Psoas muscle (tissue), 8 donors: Measurements from ENCODE around the gene OS9. TPM values are rescaled to one million over a fixed set of nuclear protein-coding genes. Genes with fewer than 3 reads are reported as not detected.

ENCODE experiments used
- ATAC-seq, 4 donors: fragments of 200-7000 bp; cut with Tn5 transposase; one replicate each; pipeline ENCODE4 v1.9.1; 2020; ENCODE audit warnings: moderate library complexity in 3 of 4, mild to moderate bottlenecking in 2 of 4
- DNase-seq, 2 donors: peaks; one replicate each; pipeline ENCODE4 v3.0.0-alpha.2; 2020
- H3K27ac ChIP-seq: fragments of 200-600 bp; one replicate; pipeline ENCODE4 v1.8.0; 2022
- H3K27me3 ChIP-seq, 3 donors: fragments of 200-600 bp in 1 of 3; one replicate each; pipeline versions ENCODE4 v1.6.1 to v1.8.0; 2013 to 2022; ENCODE audit warnings: low read length in 2 of 3, mild to moderate bottlenecking in 2 of 3, moderate library complexity in 1 of 3; ENCODE audit not compliant: insufficient read depth in 3 of 3
- H3K36me3 ChIP-seq, 2 donors: fragments of 200-600 bp in 1 of 2; one replicate each; pipeline versions ENCODE4 v1.6.1 to v1.8.0; 2013 to 2022; ENCODE audit warnings: low read depth in 1 of 2, mild to moderate bottlenecking in 1 of 2, moderate library complexity in 1 of 2; ENCODE audit not compliant: insufficient read depth in 1 of 2
- H3K4me1 ChIP-seq: fragments of 200-600 bp; one replicate; pipeline ENCODE4 v1.8.0; 2022
- H3K4me3 ChIP-seq: fragments of 200-600 bp; one replicate; pipeline ENCODE4 v1.8.0; 2022; ENCODE audit warnings: mild to moderate bottlenecking
- H3K9me3 ChIP-seq: fragments of 200-600 bp; one replicate; pipeline ENCODE4 v1.8.0; 2022
- WGBS, 3 donors: extraction: QIAGEN DNeasy Blood & Tissue Kit; methylation state at CpG; one replicate each; pipeline versions ENCODE4 v1.1.6 to v1.1.7; 2013; 5-methylcytosine and 5-hydroxymethylcytosine counted together
- intact Hi-C, 2 donors: fragments of 100-400 bp; cut with DNase I; formaldehyde crosslinking; loops; one replicate each; pipeline versions ENCODE4 v1.11.0 to v1.14.2; 2022
- polyA plus RNA-seq, 3 donors: library from polyadenylated mRNA; stranded (reverse); fragments of 200-250 nt; gene quantifications; one replicate each; pipeline ENCODE4 v1.2.3, GENCODE V29; 2013
- total RNA-seq, 4 donors: library from RNA; stranded (reverse); fragmentation: NEBNext Ultra II Directional in 2 of 4; extraction: Animal tissue kit (Norgen Biotek cat#: 25700) in 2 of 4; gene quantifications; one replicate each; pipeline versions ENCODE4 v1.2.1 to v1.2.4, GENCODE V29; 2021 to 2023
- TF ChIP-seq, protein P1 (sequence below): fragments of 200-600 bp; IDR thresholded peaks from one replicate; pipeline ENCODE4 v1.8.0; 2022; ENCODE audit warnings: antibody characterized with exemption
- donor health status: healthy with polysubstance abuse.
- donor health status: DM: no; HTN: no; CAD: no; lungs with moderate emphysema.
- donor health status: Bipolar disorder and iron deficiency.
- donor health status: healthy.
- donor health status: DM: yes; HTN: yes; CAD: no.
- donor health status: DM: no; HTN: no; CAD: no.
- donor health status: DM: no; HTN: no; CAD: no.
- donor health status: DM: yes; HTN: yes; CAD: no.

The OS9 gene
- total and polyA plus RNA-seq, 7 donors, result 53.0 to 76.4 (median 63.8) TPM

DNA sequence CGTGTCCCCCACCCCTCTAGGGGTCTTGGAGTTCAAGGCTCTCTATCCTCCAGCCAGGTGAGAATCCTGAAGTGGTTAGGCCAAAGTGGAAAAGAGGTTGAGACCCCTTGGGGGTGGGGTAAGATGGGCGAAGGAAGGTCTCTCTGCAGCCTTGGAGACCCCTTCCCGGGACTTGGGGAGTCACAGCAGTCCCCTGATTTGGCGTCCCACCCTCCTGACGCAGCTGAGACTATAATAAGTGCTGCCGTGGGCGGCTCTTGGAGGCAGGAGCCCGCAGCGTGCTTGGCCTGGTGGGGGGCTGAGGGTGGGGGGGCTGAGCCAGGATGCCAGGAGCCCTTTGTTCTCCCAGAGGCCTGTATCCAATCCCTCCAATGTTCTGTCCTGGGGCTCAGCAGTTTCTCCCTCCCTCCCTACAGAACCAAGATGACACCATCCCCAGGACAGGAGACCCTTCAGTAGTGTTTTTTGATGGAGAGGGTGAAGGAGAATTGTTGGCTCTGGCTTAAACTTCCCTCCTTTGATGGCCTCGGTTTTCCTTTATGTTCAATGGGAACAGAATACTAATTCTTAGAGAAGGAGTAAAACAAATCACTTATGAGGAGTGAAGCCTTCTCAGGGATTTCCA is 46.1 kb downstream of the OS9 start:
- 52 to 55% (median 53%) methylated on average over 9 to 10 of the region's 10 CpGs for WGBS, 3 donors
- DNase-seq (no peak), ATAC-seq (no peak)
- Histone ChIP-seq H3K27me3 (peaks cover 0 to 57% (median 23%) of the 10 kb centered on the region in 3 donors), H3K4me1 (peaks cover 29% of the 10 kb centered on the region), H3K4me3 (no peak overlapping the region), H3K36me3 (no peaks in the 10 kb centered on the region), H3K27ac (peak overlapping the region; percentile 36), H3K9me3 (no peaks in the 10 kb centered on the region)
- TF ChIP-seq, protein P1, sequence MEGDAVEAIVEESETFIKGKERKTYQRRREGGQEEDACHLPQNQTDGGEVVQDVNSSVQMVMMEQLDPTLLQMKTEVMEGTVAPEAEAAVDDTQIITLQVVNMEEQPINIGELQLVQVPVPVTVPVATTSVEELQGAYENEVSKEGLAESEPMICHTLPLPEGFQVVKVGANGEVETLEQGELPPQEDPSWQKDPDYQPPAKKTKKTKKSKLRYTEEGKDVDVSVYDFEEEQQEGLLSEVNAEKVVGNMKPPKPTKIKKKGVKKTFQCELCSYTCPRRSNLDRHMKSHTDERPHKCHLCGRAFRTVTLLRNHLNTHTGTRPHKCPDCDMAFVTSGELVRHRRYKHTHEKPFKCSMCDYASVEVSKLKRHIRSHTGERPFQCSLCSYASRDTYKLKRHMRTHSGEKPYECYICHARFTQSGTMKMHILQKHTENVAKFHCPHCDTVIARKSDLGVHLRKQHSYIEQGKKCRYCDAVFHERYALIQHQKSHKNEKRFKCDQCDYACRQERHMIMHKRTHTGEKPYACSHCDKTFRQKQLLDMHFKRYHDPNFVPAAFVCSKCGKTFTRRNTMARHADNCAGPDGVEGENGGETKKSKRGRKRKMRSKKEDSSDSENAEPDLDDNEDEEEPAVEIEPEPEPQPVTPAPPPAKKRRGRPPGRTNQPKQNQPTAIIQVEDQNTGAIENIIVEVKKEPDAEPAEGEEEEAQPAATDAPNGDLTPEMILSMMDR, result no peak
- intact Hi-C loops, result no loop called here

DNA sequence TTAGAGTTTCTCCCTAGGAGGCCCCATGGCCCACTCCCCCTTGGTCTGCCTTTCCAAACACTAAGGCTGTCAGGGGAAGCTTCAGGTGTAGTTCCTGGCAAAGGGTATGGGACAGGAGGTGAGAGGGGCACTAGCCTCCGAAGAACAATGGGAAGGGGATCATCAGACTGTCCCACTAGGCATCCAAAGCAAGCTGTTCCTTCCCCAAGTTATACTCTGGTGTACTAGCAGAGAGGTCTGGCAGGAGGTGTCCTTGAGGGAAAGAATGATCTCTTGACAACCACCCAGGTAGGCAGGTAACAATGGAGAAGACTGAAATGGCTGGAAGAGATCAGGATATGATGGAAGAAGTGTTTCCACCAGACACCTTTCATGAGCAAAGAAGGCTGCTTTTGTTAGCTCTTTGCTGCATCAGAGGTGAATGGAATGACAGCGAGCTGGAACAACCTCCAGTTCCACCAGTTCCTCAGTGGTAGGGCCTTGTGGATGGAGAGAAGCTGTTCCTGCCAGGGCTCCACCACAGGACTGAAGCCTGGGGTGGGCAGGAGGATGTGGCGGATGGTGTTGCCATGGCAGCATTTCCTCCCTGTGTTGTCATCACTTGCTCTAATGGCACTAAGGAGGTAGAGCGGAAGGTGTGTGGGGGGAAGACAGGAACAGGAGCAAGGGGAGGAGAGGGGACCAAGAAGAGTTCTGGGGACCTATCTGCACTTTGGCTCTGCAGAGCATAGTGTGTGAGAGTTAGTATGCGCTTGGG is 46.9 kb downstream of the OS9 start:
- Histone ChIP-seq H3K9me3 (no peaks in the 10 kb centered on the region), H3K27ac (peak overlapping the region; percentile 36), H3K4me3 (no peak overlapping the region), H3K36me3 (peaks cover 0 to under 1% of the 10 kb centered on the region in 2 donors), H3K4me1 (peaks cover 28% of the 10 kb centered on the region), H3K27me3 (peaks cover 0 to 49% (median 23%) of the 10 kb centered on the region in 3 donors)
- ATAC-seq (no peak), DNase-seq (no peak)
- WGBS, 3 donors, result 58 to 66% (median 66%) methylated on average over 5 of the region's 5 CpGs
- intact Hi-C loops, result no loop called here
- TF ChIP-seq, protein P1, result no peak

DNA sequence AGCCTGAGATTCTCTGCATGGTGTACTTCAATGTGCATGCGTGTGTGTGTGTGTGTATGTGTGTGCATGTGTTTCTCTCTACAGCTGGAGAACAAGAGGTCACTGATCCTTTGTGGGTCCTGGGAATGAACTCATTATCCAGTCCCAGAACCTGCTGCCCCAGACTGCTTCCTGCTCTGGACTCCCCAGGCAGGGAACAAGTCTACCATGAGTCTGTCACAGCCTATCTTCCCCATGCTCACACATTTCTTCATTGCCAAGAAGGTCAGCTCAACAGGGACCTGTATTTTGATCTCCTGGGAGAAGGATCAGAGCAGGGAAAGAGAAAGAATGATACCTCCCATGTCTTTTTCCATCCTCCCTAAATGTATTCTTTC is 47.5 kb downstream of the OS9 start:
- Histone ChIP-seq H3K27ac (peak overlapping the region; percentile 16), H3K9me3 (no peaks in the 10 kb centered on the region), H3K4me1 (peaks cover 25% of the 10 kb centered on the region), H3K36me3 (peaks cover 0 to 6% of the 10 kb centered on the region in 2 donors), H3K4me3 (peak overlapping the region; percentile 15), H3K27me3 (peaks cover 0 to 43% (median 20%) of the 10 kb centered on the region in 3 donors)
- TF ChIP-seq, protein P1, result no peak
- intact Hi-C loops, result no loop called here
- WGBS, 3 donors, result 56 to 80% (median 57%) methylated on average over 1 of the region's 1 CpG
- no peak for ATAC-seq
- DNase-seq, result no peak

DNA sequence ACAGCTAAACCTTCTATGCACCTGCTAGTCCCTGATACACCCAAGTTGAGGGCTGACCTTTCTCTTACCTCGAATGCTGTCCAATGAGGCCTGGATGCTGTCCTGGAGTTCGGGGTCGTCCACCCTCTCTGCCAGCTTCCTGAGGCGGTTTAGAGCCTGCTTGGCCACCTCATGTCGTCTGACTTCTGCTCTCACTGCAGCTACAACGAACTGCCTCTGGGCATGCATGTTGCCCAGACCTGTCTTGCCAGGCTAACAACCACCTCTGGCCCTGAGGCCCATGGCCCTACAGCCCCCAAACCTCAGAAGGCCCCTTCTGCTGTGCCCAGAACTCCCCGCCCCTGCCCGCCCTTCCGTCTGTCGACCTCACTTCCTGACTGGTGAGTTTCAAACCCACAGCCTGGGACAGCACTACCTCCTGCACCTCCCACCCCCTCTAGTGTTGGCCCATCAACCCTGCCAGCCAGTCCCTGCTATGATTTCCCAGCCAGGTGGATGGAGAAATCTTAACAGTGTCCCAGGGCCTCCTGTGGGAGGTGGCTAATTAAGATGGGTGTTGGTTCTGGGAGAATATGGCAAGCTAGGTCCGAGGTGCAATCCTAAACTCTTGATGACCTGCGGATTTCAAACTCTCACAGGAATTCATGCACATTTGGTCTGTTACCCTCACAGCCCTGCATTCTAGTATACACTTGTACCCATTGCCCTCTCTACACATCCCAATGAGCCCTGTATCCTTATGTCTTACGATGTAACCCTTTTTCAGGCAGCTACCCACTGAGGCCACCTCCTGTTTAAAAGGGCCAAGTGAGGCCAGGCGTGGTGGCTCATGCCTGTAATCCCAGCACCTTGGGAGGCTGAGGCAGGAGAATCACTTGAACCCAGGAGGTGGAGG is 48.2 kb downstream of the OS9 start:
- H3K4me3 ChIP-seq, result peak overlapping the region; percentile 15
- TF ChIP-seq, protein P1, result no peak
- 46 to 52% (median 48%) methylated on average over 14 of the region's 14 CpGs for WGBS, 3 donors
- peaks cover 0 to 36% (median 15%) of the 10 kb centered on the region in 3 donors for H3K27me3 ChIP-seq
- H3K4me1 ChIP-seq, result peaks cover 20% of the 10 kb centered on the region
- intact Hi-C loops, result no loop called here
- ATAC-seq, result no peak
- H3K9me3 ChIP-seq, result no peaks in the 10 kb centered on the region
- H3K36me3 ChIP-seq, result peaks cover 4 to 13% of the 10 kb centered on the region in 2 donors
- peak overlapping the region; percentile 16 for H3K27ac ChIP-seq
- DNase-seq, result peak in 1 of 2 donors; percentile 67
